Skeletal muscle tissue (tissue), 4 donors: Measurements from ENCODE around the gene MYO10. TPM values are rescaled to one million over a fixed set of nuclear protein-coding genes. Genes with fewer than 3 reads are reported as not detected.
A peak's percentile ranks its signal among the peaks of the same experiment; 100 is the strongest.
"Not testable (repeated sequence)": the region's sequence is repeated elsewhere in the genome, so short reads cannot be mapped to it uniquely, and the experiment has no call there.

Source experiments
- H3K27ac ChIP-seq: one replicate; pipeline ENCODE4 v1.7.0; 2013; ENCODE audit warnings: mild to moderate bottlenecking, low read depth, low read length, inconsistent platforms
- H3K27me3 ChIP-seq, 3 donors: one replicate each; pipeline ENCODE4 v1.7.0; 2013; ENCODE audit warnings: low read length in 3 of 3; ENCODE audit not compliant: control insufficient read depth in 3 of 3, insufficient read depth in 3 of 3
- H3K36me3 ChIP-seq, 3 donors: one replicate each; pipeline ENCODE4 v1.7.0; 2013; ENCODE audit warnings: low read length in 3 of 3; ENCODE audit not compliant: control insufficient read depth in 3 of 3, insufficient read depth in 3 of 3
- H3K4me1 ChIP-seq, 3 donors: one replicate each; pipeline ENCODE4 v1.7.0; 2013; ENCODE audit warnings: low read length in 3 of 3, mild to moderate bottlenecking in 3 of 3; ENCODE audit not compliant: control insufficient read depth in 3 of 3, insufficient read depth in 3 of 3
- H3K4me3 ChIP-seq, 3 donors: one replicate each; pipeline ENCODE4 v1.7.0; 2013; ENCODE audit warnings: low read length in 3 of 3
- H3K9ac ChIP-seq, 3 donors: one replicate each; pipeline ENCODE4 v1.7.0; 2013; ENCODE audit warnings: low read length in 3 of 3, mild to moderate bottlenecking in 3 of 3, moderate library complexity in 2 of 3, low read depth in 1 of 3
- H3K9me3 ChIP-seq, 3 donors: one replicate each; pipeline ENCODE4 v1.7.0; 2013; ENCODE audit warnings: low read length in 3 of 3; ENCODE audit not compliant: control insufficient read depth in 3 of 3
- total RNA-seq: library from RNA; depleted of rRNA; stranded (reverse); fragments of >200 nt; gene quantifications from one replicate; pipeline ENCODE4 v1.2.3, GENCODE V29; 2014
- donor health status: Osteomylitis.

MYO10 gene
- total RNA-seq, 1 donor from 2014 or later = 27.1 TPM

DNA sequence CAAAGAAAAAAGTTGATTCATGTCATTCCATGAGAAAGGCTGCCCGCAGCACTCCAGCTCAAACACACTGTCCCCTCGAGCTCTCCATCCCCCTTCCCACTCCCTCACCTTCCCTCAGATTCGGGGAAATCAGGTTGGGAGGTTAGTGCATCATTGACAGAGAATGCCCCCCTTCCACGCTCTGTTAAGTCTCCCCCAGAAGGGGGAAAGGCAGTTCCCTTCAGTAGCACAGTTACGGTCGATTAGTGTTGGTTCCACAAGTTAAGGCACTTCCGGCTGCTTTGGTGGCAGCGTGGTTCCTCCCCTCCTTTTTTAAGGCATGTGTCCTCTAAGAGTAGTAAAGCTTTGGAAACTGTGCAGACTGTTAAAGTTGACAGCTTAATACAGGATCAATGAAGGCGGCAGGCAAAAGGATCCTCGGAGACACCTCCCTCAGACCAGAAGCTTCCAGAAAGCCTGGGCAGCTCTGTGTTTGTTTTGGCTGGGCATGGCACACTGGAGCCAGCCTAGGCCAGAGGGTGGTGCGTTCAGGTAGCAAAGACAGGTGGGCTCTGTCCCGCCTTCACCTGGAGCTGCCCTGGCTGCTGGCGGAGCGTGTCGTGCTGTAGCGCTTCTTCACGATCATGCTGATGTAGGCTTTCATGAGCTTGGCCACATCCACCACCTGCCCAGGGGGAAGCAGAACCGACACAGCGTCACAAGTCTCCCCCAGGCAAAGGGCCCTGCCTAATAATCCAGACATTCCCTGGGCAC, 269.8 kb downstream of the MYO10 start:
- Histone ChIP-seq H3K9ac (peak overlapping the region in 1 of 3 donors; percentile 50), H3K27me3 (no peaks in the 10 kb centered on the region), H3K27ac (no peak overlapping the region), H3K36me3 (peaks cover 2 to 8% (median 3%) of the 10 kb centered on the region in 3 donors), H3K4me1 (peaks cover 7 to 9% (median 7%) of the 10 kb centered on the region in 3 donors), H3K9me3 (no peaks in the 10 kb centered on the region), H3K4me3 (no peak overlapping the region)

DNA sequence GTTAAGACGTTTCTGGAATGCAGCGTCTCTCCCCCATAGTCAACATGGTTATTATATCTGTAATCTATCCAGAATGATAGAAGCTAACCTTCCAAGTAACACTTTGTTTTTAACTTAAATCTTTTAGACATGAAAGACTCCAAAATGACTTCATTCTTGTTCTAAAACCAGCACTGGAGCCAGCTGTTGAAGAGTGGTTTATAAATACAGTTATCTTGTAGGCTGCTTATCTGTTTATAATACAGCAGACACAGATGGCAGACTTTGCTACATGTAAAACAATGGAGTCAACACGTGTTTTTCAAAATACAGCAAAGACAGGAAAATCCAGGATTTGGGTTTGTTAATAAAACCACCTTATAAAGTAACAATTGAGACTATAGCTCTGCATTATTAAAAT, 270.5 kb downstream of the MYO10 start:
- Histone ChIP-seq H3K36me3 (peaks cover 0 to 5% (median 2%) of the 10 kb centered on the region in 3 donors), H3K27me3 (no peaks in the 10 kb centered on the region), H3K9ac (no peak overlapping the region), H3K27ac (no peak overlapping the region), H3K4me1 (peaks cover 7 to 9% (median 7%) of the 10 kb centered on the region in 3 donors), H3K9me3 (no peaks in the 10 kb centered on the region), H3K4me3 (no peak overlapping the region)

DNA sequence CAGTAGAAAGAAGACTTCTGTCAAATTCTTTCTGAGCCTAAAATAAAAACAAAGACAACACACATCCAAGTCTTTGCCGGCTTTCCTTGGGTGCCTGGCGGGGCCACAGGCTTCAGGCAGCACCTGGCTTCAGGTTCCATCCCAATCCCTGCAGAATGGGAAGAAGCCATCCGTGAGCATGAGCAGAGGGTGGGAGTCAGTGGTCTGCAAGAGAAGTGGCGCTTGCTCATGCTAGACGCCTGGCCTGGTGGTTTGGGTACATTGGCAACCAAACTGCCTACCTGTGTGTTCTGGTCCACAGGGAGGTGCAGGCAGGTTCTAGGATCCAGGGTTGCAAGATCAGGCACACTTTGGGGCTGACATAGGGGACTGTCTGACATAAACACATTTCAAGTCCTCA, 271.7 kb downstream of the MYO10 start:
- Histone ChIP-seq H3K9ac (no peak overlapping the region), H3K4me1 (peaks cover 7 to 9% (median 7%) of the 10 kb centered on the region in 3 donors), H3K9me3 (no peaks in the 10 kb centered on the region), H3K4me3 (no peak overlapping the region), H3K27me3 (no peaks in the 10 kb centered on the region), H3K27ac (no peak overlapping the region), H3K36me3 (peaks cover 0 to 4% (median 2%) of the 10 kb centered on the region in 3 donors)

DNA sequence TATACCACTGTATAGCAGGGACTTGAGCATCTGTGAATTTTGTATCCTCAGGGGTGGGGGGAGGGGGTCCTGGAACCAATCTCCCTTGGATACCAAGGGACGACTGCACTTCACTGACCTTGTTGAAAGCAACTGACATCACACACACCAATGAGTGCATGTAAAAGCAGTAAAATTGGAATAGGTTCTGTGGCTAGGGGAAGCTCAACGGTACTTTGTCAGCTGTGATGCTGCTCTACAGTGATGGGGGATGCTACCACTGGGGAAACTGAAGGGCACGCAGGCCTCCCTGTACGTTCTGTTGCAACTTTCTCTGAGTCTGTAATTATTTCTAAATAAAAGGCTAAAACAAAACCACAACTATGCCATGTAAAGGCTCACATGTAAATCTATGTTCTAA, 272.2 kb downstream of the MYO10 start:
- peaks cover 7 to 9% (median 7%) of the 10 kb centered on the region in 3 donors for H3K4me1 ChIP-seq
- H3K27ac ChIP-seq = no peak overlapping the region
- H3K4me3 ChIP-seq = no peak overlapping the region
- H3K36me3 ChIP-seq = peaks cover 0 to 4% (median 2%) of the 10 kb centered on the region in 3 donors
- no peak overlapping the region for H3K9ac ChIP-seq
- no peaks in the 10 kb centered on the region for H3K27me3 ChIP-seq
- H3K9me3 ChIP-seq = no peaks in the 10 kb centered on the region

DNA sequence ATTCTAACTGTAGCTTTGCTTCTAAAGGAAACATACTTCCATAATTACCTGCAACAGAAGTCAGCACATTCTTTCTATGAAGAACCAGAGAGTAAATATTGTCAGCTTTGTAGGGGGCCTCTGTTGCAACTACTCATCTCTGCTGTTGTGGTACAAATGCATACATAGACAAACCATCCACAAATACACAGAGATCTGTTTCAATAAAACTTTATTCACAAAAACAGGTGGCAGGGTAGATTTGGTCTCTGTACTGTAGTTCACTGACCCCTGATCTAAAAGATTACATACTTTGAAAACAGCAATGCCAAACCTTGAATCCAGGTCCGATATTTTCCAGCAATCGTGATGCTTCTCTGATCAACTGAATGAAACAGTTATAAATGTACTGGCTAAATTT, 274.4 kb downstream of the MYO10 start:
- Histone ChIP-seq H3K4me1 (peaks cover 2 to 5% (median 3%) of the 10 kb centered on the region in 3 donors), H3K36me3 (no peaks in the 10 kb centered on the region), H3K4me3 (no peak overlapping the region), H3K27me3 (no peaks in the 10 kb centered on the region), H3K9ac (no peak overlapping the region), H3K9me3 (no peaks in the 10 kb centered on the region), H3K27ac (no peak overlapping the region)

- Histone ChIP-seq H3K4me3 (no peak overlapping the region), H3K36me3 (no peaks in the 10 kb centered on the region), H3K4me1 (peaks cover 0 to 6% (median 0%) of the 10 kb centered on the region in 3 donors), H3K27ac (no peak overlapping the region), H3K27me3 (no peaks in the 10 kb centered on the region), H3K9me3 (no peaks in the 10 kb centered on the region), H3K9ac (no peak overlapping the region)
These were observed 275.1 kb downstream of the MYO10 start for GRCh38 chr5:16660982-16661381.

GRCh38 chr5:16659536-16659935, 276.6 kb downstream of the MYO10 start:
- H3K9ac ChIP-seq = no peak overlapping the region

GRCh38 chr5:16656561-16657191, 279.4 kb downstream of the MYO10 start:
- no peak overlapping the region for H3K4me3 ChIP-seq
- H3K4me1 ChIP-seq = peaks cover 0 to 6% (median 0%) of the 10 kb centered on the region in 3 donors
- no peaks in the 10 kb centered on the region for H3K9me3 ChIP-seq
- peaks cover 0 to 3% (median 0%) of the 10 kb centered on the region in 3 donors for H3K27me3 ChIP-seq
- peak overlapping the region; percentile 36 for H3K27ac ChIP-seq
- no peak overlapping the region for H3K9ac ChIP-seq
- H3K36me3 ChIP-seq = no peaks in the 10 kb centered on the region

More at GRCh38 chr5:16659536-16659935, 276.6 kb downstream of the MYO10 start:
- Histone ChIP-seq H3K36me3 (no peaks in the 10 kb centered on the region), H3K4me1 (peaks cover 0 to 6% (median 0%) of the 10 kb centered on the region in 3 donors), H3K27ac (no peak overlapping the region), H3K4me3 (no peak overlapping the region), H3K27me3 (peaks cover 0 to 3% (median 0%) of the 10 kb centered on the region in 3 donors), H3K9me3 (no peaks in the 10 kb centered on the region)

GRCh38 chr5:16654647-16655334, 281.3 kb downstream of the MYO10 start:
- H3K27me3 ChIP-seq = peaks cover 0 to 3% (median 0%) of the 10 kb centered on the region in 3 donors
- no peaks in the 10 kb centered on the region for H3K9me3 ChIP-seq
- H3K4me3 ChIP-seq = no peak overlapping the region
- H3K9ac ChIP-seq = no peak overlapping the region
- no peak overlapping the region for H3K27ac ChIP-seq
- no peaks in the 10 kb centered on the region for H3K36me3 ChIP-seq
- peaks cover 0 to 6% (median 0%) of the 10 kb centered on the region in 3 donors for H3K4me1 ChIP-seq

DNA sequence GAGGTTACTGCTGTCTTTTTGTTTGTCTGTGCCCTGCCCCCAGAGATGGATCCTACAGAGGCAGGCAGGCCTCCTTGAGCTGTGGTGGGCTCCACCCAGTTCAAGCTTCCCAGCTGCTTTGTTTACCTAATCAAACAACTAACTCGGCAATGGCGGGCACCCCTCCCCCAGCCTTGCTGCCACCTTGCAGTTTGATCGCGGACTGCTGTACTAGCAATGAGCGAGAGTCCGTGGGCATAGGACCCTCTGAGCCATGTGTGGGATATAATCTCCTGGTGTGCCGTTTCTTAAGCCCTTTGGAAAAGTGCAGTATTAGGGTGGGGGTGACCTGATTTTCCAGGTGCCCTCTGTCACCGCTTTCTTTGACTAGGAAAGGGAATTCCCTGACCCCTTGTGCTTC, 287.3 kb downstream of the MYO10 start:
- H3K4me1 ChIP-seq, H3K4me3 ChIP-seq, H3K9ac ChIP-seq, H3K27ac ChIP-seq, H3K36me3 ChIP-seq, H3K27me3 ChIP-seq, H3K9me3 ChIP-seq: not testable (repeated sequence)
